Measurements from ENCODE around the gene CTNNA1. TPM values are rescaled to one million over a fixed set of nuclear protein-coding genes. Genes with fewer than 3 reads are reported as not detected.
A peak's percentile ranks its signal among the peaks of the same experiment; 100 is the strongest.
"Not testable (repeated sequence)": the region's sequence is repeated elsewhere in the genome, so short reads cannot be mapped to it uniquely, and the experiment has no call there.

Gene CTNNA1
- total RNA-seq, 1 donor from 2014 or later, result 371 TPM

- Mint-ChIP-seq H3K9me3 (no peaks in the 10 kb centered on the region), H3K4me1 (ENCODE audit: unreplicated experiment) (peaks cover 54% of the 10 kb centered on the region), H3K27me3 (no peaks in the 10 kb centered on the region), H3K36me3 (peaks cover 43% of the 10 kb centered on the region), H3K27ac (peak overlapping the region; percentile 65), H3K4me3 (peak overlapping the region; percentile 65)
- no peak for TF ChIP-seq CTCF (conservative IDR thresholded peaks at IDR 0.05)
- DNase-seq (ENCODE audit: extremely low spot score, unreplicated experiment), result no peak
Measured at GRCh38 chr5:138763037-138763778, 10.0 kb downstream of the CTNNA1 start.

GRCh38 chr5:138770291-138770690 is 17.1 kb downstream of the CTNNA1 start:
- H3K36me3 Mint-ChIP-seq, result peaks cover 30% of the 10 kb centered on the region
- DNase-seq (ENCODE audit: extremely low spot score, unreplicated experiment), result no peak
- no peaks in the 10 kb centered on the region for H3K27me3 Mint-ChIP-seq
- H3K9me3 Mint-ChIP-seq, result peaks cover 5% of the 10 kb centered on the region
- peak overlapping the region; percentile 29 for H3K27ac Mint-ChIP-seq
- H3K4me3 Mint-ChIP-seq, result no peak overlapping the region
- H3K4me1 Mint-ChIP-seq (ENCODE audit: unreplicated experiment), result peaks cover 48% of the 10 kb centered on the region
- no peak for TF ChIP-seq CTCF (conservative IDR thresholded peaks at IDR 0.05)

- H3K27me3 Mint-ChIP-seq, result no peaks in the 10 kb centered on the region
- peaks cover 5% of the 10 kb centered on the region for H3K9me3 Mint-ChIP-seq
- no peak overlapping the region for H3K27ac Mint-ChIP-seq
- no peak for DNase-seq (ENCODE audit: extremely low spot score, unreplicated experiment)
- H3K36me3 Mint-ChIP-seq, result peaks cover 30% of the 10 kb centered on the region
- peaks cover 45% of the 10 kb centered on the region for H3K4me1 Mint-ChIP-seq (ENCODE audit: unreplicated experiment)
- TF ChIP-seq CTCF (conservative IDR thresholded peaks at IDR 0.05), result no peak
- no peak overlapping the region for H3K4me3 Mint-ChIP-seq
Measured at GRCh38 chr5:138770977-138771376, 17.8 kb downstream of the CTNNA1 start.

- H3K4me3 Mint-ChIP-seq, result no peak overlapping the region
- peak overlapping the region; percentile 21 for H3K27ac Mint-ChIP-seq
- no peak for DNase-seq (ENCODE audit: extremely low spot score, unreplicated experiment)
- peaks cover 27% of the 10 kb centered on the region for H3K4me1 Mint-ChIP-seq (ENCODE audit: unreplicated experiment)
- TF ChIP-seq CTCF (conservative IDR thresholded peaks at IDR 0.05), result no peak
- H3K27me3 Mint-ChIP-seq, result no peaks in the 10 kb centered on the region
- peaks cover 5% of the 10 kb centered on the region for H3K9me3 Mint-ChIP-seq
- peaks cover 22% of the 10 kb centered on the region for H3K36me3 Mint-ChIP-seq
Measured at GRCh38 chr5:138772986-138773594, 19.9 kb downstream of the CTNNA1 start.

GRCh38 chr5:138773624-138774023 is 20.4 kb downstream of the CTNNA1 start:
- not testable (repeated sequence) for H3K4me3 Mint-ChIP-seq; H3K27ac Mint-ChIP-seq; H3K27me3 Mint-ChIP-seq; DNase-seq (ENCODE audit: extremely low spot score, unreplicated experiment)
- Mint-ChIP-seq H3K9me3 (peaks cover 10% of the 10 kb centered on the region), H3K36me3 (peaks cover 27% of the 10 kb centered on the region), H3K4me1 (ENCODE audit: unreplicated experiment) (peaks cover 27% of the 10 kb centered on the region)

- no peak overlapping the region for H3K27ac Mint-ChIP-seq
- H3K36me3 Mint-ChIP-seq, result peaks cover 29% of the 10 kb centered on the region
- H3K9me3 Mint-ChIP-seq, result peaks cover 10% of the 10 kb centered on the region
Measured at GRCh38 chr5:138775034-138775433, 21.8 kb downstream of the CTNNA1 start.

More at GRCh38 chr5:138775034-138775433, 21.8 kb downstream of the CTNNA1 start:
- Mint-ChIP-seq H3K4me3 (no peak overlapping the region), H3K27me3 (no peaks in the 10 kb centered on the region), H3K4me1 (ENCODE audit: unreplicated experiment) (peaks cover 26% of the 10 kb centered on the region)
- DNase-seq (ENCODE audit: extremely low spot score, unreplicated experiment), result no peak
- TF ChIP-seq CTCF (conservative IDR thresholded peaks at IDR 0.05), result no peak

All from type B pancreatic cell (in vitro differentiated cells).